WERI-Rb-1 (cell line): Measurements from ENCODE around the gene GRAMD1B.
"Not testable (repeated sequence)": the region's sequence is repeated elsewhere in the genome, so short reads cannot be mapped to it uniquely, and the experiment has no call there.

Experiments used
- DNase-seq: peaks from one replicate; pipeline ENCODE4 v3.0.0-alpha.2; 2020
- H3K27ac ChIP-seq: fragments of 250-450 bp; sonication (Bioruptor Pico); 2 replicates; pipeline ENCODE4 v1.5.1; 2020; ENCODE audit warnings: mild to moderate bottlenecking, moderate library complexity
- H3K27me3 ChIP-seq: fragments of 250-450 bp; sonication (Bioruptor Pico); 2 replicates; pipeline ENCODE4 v1.5.1; 2021; ENCODE audit warnings: mild to moderate bottlenecking, low read depth, moderate library complexity; ENCODE audit not compliant: insufficient read depth, severe bottlenecking
- H3K36me3 ChIP-seq: fragments of 250-450 bp; sonication (Bioruptor Pico); 2 replicates; pipeline ENCODE4 v1.5.1; 2020; ENCODE audit warnings: mild to moderate bottlenecking, moderate library complexity
- H3K4me3 ChIP-seq: 2 replicates; pipeline ENCODE4 v1.5.1; 2011; ENCODE audit warnings: low read depth, mild to moderate bottlenecking, control low read depth, low read length
- H3K9me3 ChIP-seq: fragments of 250-450 bp; sonication (Bioruptor Pico); 2 replicates; pipeline ENCODE4 v1.5.1; 2021; ENCODE audit warnings: mild to moderate bottlenecking, moderate library complexity; ENCODE audit not compliant: severe bottlenecking
- CTCF ChIP-seq: IDR thresholded peaks from 2 replicates; pipeline ENCODE4 v1.5.1; 2011; ENCODE audit warnings: low read depth, mild to moderate bottlenecking, control low read depth, inconsistent platforms, low read length

Gene GRAMD1B

GRCh38 chr11:123566852-123567251, 136.8 kb downstream of the GRAMD1B start:
- no peak for TF ChIP-seq CTCF
- no peak for DNase-seq

GRCh38 chr11:123567466-123567865, 137.4 kb downstream of the GRAMD1B start:
- H3K36me3 ChIP-seq, result no peaks in the 10 kb centered on the region
- H3K4me3 ChIP-seq, result no peak overlapping the region
- TF ChIP-seq CTCF, result no peak
- H3K9me3 ChIP-seq, result no peaks in the 10 kb centered on the region
- no peak overlapping the region for H3K27ac ChIP-seq
- no peak for DNase-seq
- H3K27me3 ChIP-seq, result no peaks in the 10 kb centered on the region

More at GRCh38 chr11:123566852-123567251, 136.8 kb downstream of the GRAMD1B start:
- H3K9me3 ChIP-seq, result no peaks in the 10 kb centered on the region
- H3K27ac ChIP-seq, result no peak overlapping the region
- H3K4me3 ChIP-seq, result no peak overlapping the region
- no peaks in the 10 kb centered on the region for H3K27me3 ChIP-seq
- H3K36me3 ChIP-seq, result no peaks in the 10 kb centered on the region

- no peak for DNase-seq
- Histone ChIP-seq H3K27me3 (no peaks in the 10 kb centered on the region), H3K4me3 (no peak overlapping the region), H3K9me3 (no peaks in the 10 kb centered on the region), H3K36me3 (no peaks in the 10 kb centered on the region), H3K27ac (no peak overlapping the region)
- TF ChIP-seq CTCF, result no peak
Observed at GRCh38 chr11:123568367-123568870, 138.3 kb downstream of the GRAMD1B start.

- H3K27ac ChIP-seq, result no peak overlapping the region
- no peak overlapping the region for H3K4me3 ChIP-seq
- no peak for DNase-seq
- no peak for TF ChIP-seq CTCF
- H3K27me3 ChIP-seq, result no peaks in the 10 kb centered on the region
- no peaks in the 10 kb centered on the region for H3K36me3 ChIP-seq
- no peaks in the 10 kb centered on the region for H3K9me3 ChIP-seq
Observed at GRCh38 chr11:123569393-123569792, 139.3 kb downstream of the GRAMD1B start.

GRCh38 chr11:123570939-123571580, 141.0 kb downstream of the GRAMD1B start:
- no peak overlapping the region for H3K27ac ChIP-seq
- no peak for DNase-seq
- H3K27me3 ChIP-seq, result no peaks in the 10 kb centered on the region
- no peaks in the 10 kb centered on the region for H3K9me3 ChIP-seq
- no peak overlapping the region for H3K4me3 ChIP-seq
- TF ChIP-seq CTCF, result no peak
- no peaks in the 10 kb centered on the region for H3K36me3 ChIP-seq

- H3K27me3 ChIP-seq, DNase-seq, H3K4me3 ChIP-seq, H3K36me3 ChIP-seq, H3K27ac ChIP-seq, H3K9me3 ChIP-seq: not testable (repeated sequence)
Observed at GRCh38 chr11:123572791-123573190, 142.7 kb downstream of the GRAMD1B start.
